ENCODE measurements around the gene MUSTN1. TPM values are rescaled to one million over a fixed set of nuclear protein-coding genes. Genes with fewer than 3 reads are reported as not detected.

MUSTN1 gene
- total and polyA plus RNA-seq, 2 of the 13 experiments (the other 11 are each of a cell fraction or from before 2014, with no cell fraction given), result 0.84 to 1.4 TPM

DNA sequence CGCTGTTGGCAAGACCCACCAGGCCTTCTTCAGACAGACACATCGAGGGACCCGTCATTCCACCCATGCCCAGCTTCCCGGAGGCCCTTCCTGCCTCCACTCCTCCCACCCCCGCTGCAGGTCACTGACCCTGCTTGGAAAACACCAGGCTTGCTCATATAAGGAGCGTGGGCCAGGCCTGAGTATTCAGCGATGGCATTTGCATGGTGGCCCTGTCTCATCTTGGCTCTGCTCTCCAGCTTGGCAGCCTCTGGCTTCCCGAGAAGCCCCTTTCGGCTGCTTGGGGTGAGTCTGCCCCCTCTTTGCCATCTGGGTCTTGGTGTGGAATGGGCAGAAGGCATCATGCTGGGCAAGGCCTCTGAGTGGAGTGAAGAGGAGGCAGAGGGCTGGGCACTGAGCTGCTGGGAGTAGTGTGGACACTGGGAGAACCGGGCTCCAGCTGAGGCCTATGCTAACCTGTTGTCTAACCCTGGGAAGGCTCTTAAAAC is 40.2 kb downstream of the MUSTN1 start, which contains the start of gene ITIH3 (continued):
- TF ChIP-seq MYC (CRISPR knock-in tag; IDR thresholded peaks at IDR 0.05; ENCODE audit: borderline replicate concordance) (0 out of 2 replicates have a peak, but pooled peaks have one; percentile 12), CBX5 (CRISPR knock-in tag; IDR thresholded peaks at IDR 0.05; ENCODE audit: borderline replicate concordance) (no peak), ZSCAN22 (CRISPR knock-in tag; IDR thresholded peaks at IDR 0.05) (no peak), TOPORS (CRISPR knock-in tag; IDR thresholded peaks at IDR 0.05) (no peak), ZNF136 (CRISPR knock-in tag; IDR thresholded peaks at IDR 0.05; ENCODE audit: low read depth) (no peak), ZFP37 (CRISPR knock-in tag; IDR thresholded peaks at IDR 0.05; ENCODE audit: borderline replicate concordance) (no peak), ZNF550 (CRISPR knock-in tag; IDR thresholded peaks at IDR 0.05; ENCODE audit: borderline replicate concordance) (no peak; the same call in 1 of the 2 replicates), CEBPB (IDR thresholded peaks at IDR 0.05; ENCODE audit: borderline replicate concordance, low read depth, low read length) (no peak), GTF2F1 (IDR thresholded peaks at IDR 0.05; ENCODE audit: low read length) (no peak), ZNF709 (CRISPR knock-in tag; IDR thresholded peaks at IDR 0.05) (no peak; the same call in 1 of the 2 replicates), ZNF251 (CRISPR knock-in tag; IDR thresholded peaks at IDR 0.05) (no peak), REPIN1 (CRISPR knock-in tag; IDR thresholded peaks at IDR 0.05; ENCODE audit: borderline replicate concordance, low read depth) (peak; percentile 38; the same call in 1 of the 2 replicates), ZFP82 (CRISPR knock-in tag; IDR thresholded peaks at IDR 0.05; ENCODE audit: borderline replicate concordance) (no peak), ZNF7 (CRISPR knock-in tag; IDR thresholded peaks at IDR 0.05) (no peak), NR1H2 (CRISPR knock-in tag; IDR thresholded peaks at IDR 0.05; ENCODE audit: borderline replicate concordance, low read depth) (no peak), KLF15 (CRISPR knock-in tag; IDR thresholded peaks at IDR 0.05; ENCODE audit: borderline replicate concordance) (no peak), ZC3H13 (CRISPR knock-in tag; IDR thresholded peaks at IDR 0.05) (no peak; the same call in 1 of the 2 replicates), BHLHE40 (IDR thresholded peaks at IDR 0.05; ENCODE audit: low read length) (0 out of 2 replicates have a peak, but pooled peaks have one; percentile 3), ZNF337 (CRISPR knock-in tag; IDR thresholded peaks at IDR 0.05; ENCODE audit: borderline replicate concordance, low read depth) (0 out of 2 replicates have a peak, but pooled peaks have one; percentile 8), ZSCAN29 (CRISPR knock-in tag; conservative IDR thresholded peaks at IDR 0.05) (no peak), BCL6 (CRISPR knock-in tag; IDR thresholded peaks at IDR 0.05) (peak; percentile 76), ZNF367 (CRISPR knock-in tag; IDR thresholded peaks at IDR 0.05; ENCODE audit: borderline replicate concordance) (no peak), ATRX (CRISPR knock-in tag; IDR thresholded peaks at IDR 0.05; ENCODE audit: borderline replicate concordance) (no peak)
- TF ChIP-seq, protein P1, sequence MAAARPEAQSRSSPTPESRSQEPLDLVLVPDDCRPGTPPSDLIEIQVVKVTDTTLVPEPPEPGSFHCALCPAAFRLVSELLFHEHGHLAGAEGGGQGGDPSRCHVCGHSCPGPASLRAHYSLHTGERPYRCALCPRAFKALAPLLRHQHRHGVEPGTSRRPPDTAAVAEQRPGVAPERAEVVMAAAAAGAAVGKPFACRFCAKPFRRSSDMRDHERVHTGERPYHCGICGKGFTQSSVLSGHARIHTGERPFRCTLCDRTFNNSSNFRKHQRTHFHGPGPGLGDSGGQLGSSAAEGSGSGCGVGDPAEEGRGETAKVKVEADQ (CRISPR knock-in tag; IDR thresholded peaks at IDR 0.05; ENCODE audit: borderline replicate concordance), result peak; percentile 35; the same call in 1 of the 2 replicates
- TF ChIP-seq, protein P2, sequence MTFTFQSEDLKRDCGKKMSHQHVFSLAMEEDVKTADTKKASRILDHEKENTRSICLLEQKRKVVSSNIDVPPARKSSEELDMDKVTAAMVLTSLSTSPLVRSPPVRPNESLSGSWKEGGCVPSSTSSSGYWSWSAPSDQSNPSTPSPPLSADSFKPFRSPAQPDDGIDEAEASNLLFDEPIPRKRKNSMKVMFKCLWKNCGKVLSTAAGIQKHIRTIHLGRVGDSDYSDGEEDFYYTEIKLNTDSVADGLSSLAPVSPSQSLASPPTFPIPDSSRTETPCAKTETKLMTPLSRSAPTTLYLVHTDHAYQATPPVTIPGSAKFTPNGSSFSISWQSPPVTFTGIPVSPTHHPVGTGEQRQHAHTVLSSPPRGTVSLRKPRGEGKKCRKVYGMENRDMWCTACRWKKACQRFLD (CRISPR knock-in tag; IDR thresholded peaks at IDR 0.05; ENCODE audit: borderline replicate concordance), result no peak
